Stimulated activated CD8-positive, alpha-beta memory T cell treated with anti-CD3 and anti-CD28 coated beads, Interleukin-15, amount 100 ng/mL, for 1 hour (primary cell): ENCODE results near the gene IL4R.

ENCODE experiments used
- DNase-seq: peaks from one replicate; pipeline ENCODE4 v3.0.0-alpha.2; 2020; ENCODE audit warnings: low read depth

Gene IL4R

GRCh38 chr16:27330542-27330941 lies 16.8 kb downstream of the IL4R start:
- DNase-seq: no peak

GRCh38 chr16:27332105-27332504 lies 18.3 kb downstream of the IL4R start:
- DNase-seq: no peak

GRCh38 chr16:27333104-27333503 lies 19.3 kb downstream of the IL4R start:
- DNase-seq: no peak

GRCh38 chr16:27333549-27333948 lies 19.8 kb downstream of the IL4R start:
- no peak for DNase-seq

- no peak for DNase-seq
Measured at GRCh38 chr16:27334192-27334764, 20.5 kb downstream of the IL4R start.

GRCh38 chr16:27334838-27335237 lies 21.1 kb downstream of the IL4R start:
- no peak for DNase-seq

GRCh38 chr16:27335349-27336053 lies 21.7 kb downstream of the IL4R start:
- DNase-seq: no peak

GRCh38 chr16:27337024-27337423 lies 23.2 kb downstream of the IL4R start:
- DNase-seq: no peak

GRCh38 chr16:27339180-27339579 lies 25.4 kb downstream of the IL4R start:
- DNase-seq: no peak

GRCh38 chr16:27340654-27341053 lies 26.9 kb downstream of the IL4R start:
- no peak for DNase-seq

- DNase-seq: no peak
Measured at GRCh38 chr16:27341549-27341948, 27.8 kb downstream of the IL4R start.

- DNase-seq: no peak
Measured at GRCh38 chr16:27341971-27342370, 28.2 kb downstream of the IL4R start.

- no peak for DNase-seq
Measured at GRCh38 chr16:27344721-27345120, 30.9 kb downstream of the IL4R start.

GRCh38 chr16:27345201-27345600 lies 31.4 kb downstream of the IL4R start:
- DNase-seq: no peak

GRCh38 chr16:27346819-27347218 lies 33.0 kb downstream of the IL4R start:
- DNase-seq: no peak

- no peak for DNase-seq
Measured at GRCh38 chr16:27347930-27348685, 34.3 kb downstream of the IL4R start.

- DNase-seq: no peak
Measured at GRCh38 chr16:27349276-27349675, 35.5 kb downstream of the IL4R start.

- DNase-seq: no peak
Measured at GRCh38 chr16:27350006-27350405, 36.2 kb downstream of the IL4R start.

- no peak for DNase-seq
Measured at GRCh38 chr16:27351989-27352388, 38.2 kb downstream of the IL4R start.

GRCh38 chr16:27353853-27354252 lies 40.1 kb downstream of the IL4R start:
- DNase-seq: no peak

GRCh38 chr16:27355610-27356009 lies 41.8 kb downstream of the IL4R start:
- no peak for DNase-seq

- no peak for DNase-seq
Measured at GRCh38 chr16:27356794-27357193, 43.0 kb downstream of the IL4R start.

GRCh38 chr16:27359051-27359450 lies 45.3 kb downstream of the IL4R start:
- no peak for DNase-seq
